Adipocyte (in vitro differentiated cells): ENCODE data around the gene PLK5.
"Not testable (repeated sequence)": the region's sequence is repeated elsewhere in the genome, so short reads cannot be mapped to it uniquely, and the experiment has no call there.

ENCODE experiments used
- DNase-seq: peaks from one replicate; pipeline ENCODE4 v3.0.0-alpha.2; 2015; ENCODE audit warnings: low read depth
- H3K27me3 ChIP-seq: replicated peaks from 2 replicates; pipeline ENCODE4 v1.7.0; 2013; ENCODE audit warnings: mild to moderate bottlenecking, low read length, moderate library complexity; ENCODE audit not compliant: control insufficient read depth, insufficient read depth
- H3K36me3 ChIP-seq: 2 replicates; pipeline ENCODE4 v1.7.0; 2013; ENCODE audit warnings: low read length, mild to moderate bottlenecking, moderate library complexity; ENCODE audit not compliant: control insufficient read depth, insufficient read depth, severe bottlenecking
- H3K4me1 ChIP-seq: 2 replicates; pipeline ENCODE4 v1.7.0; 2013; ENCODE audit warnings: mild to moderate bottlenecking, low read length, moderate library complexity; ENCODE audit not compliant: control insufficient read depth, insufficient read depth
- H3K4me3 ChIP-seq: 2 replicates; pipeline ENCODE4 v1.7.0; 2013; ENCODE audit warnings: mild to moderate bottlenecking, low read length, moderate library complexity
- H3K9ac ChIP-seq: 2 replicates; pipeline ENCODE4 v1.7.0; 2013; ENCODE audit warnings: mild to moderate bottlenecking, low read length, moderate library complexity
- H3K9me3 ChIP-seq: 2 replicates; pipeline ENCODE4 v1.7.0; 2013; ENCODE audit warnings: mild to moderate bottlenecking, low read length, moderate library complexity; ENCODE audit not compliant: control insufficient read depth

Gene PLK5

DNA sequence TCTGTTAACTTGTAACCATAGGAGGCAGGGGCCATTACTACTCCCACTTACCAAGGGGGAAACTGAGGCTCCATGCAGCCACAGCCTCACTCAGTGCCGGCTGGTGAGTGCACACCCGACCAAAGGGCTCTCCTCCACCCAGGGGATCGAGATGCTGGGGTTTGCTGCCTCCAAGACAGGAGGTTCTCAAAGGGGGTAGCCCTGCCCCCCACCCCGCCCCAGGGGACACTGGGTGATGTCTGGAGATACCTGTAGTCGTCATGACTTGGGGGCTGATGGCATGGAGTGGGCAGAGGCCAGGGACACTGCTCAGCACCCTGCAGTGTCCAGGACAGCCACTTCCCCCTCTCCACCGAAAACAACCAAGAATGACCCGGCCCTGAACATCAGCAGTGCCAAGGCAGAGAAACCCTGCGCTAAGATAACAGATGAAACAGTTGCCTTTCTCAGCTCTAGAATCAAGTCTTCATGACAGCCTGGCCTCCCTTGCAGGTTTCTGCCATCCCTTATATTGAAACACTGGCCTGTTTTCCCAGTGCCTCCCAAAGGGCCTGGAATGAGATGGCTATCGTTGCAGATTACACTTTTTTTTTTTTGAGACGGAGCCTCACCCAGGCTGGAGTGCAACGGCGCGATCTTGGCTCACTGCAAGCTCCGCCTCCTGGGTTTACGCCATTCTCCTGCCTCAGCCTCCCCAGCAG, 29.6 kb upstream of the PLK5 start:
- peaks cover 19% of the 10 kb centered on the region for H3K4me1 ChIP-seq
- H3K36me3 ChIP-seq: no peaks in the 10 kb centered on the region
- no peaks in the 10 kb centered on the region for H3K9me3 ChIP-seq
- H3K9ac ChIP-seq: no peak overlapping the region
- peaks cover 23% of the 10 kb centered on the region for H3K27me3 ChIP-seq
- H3K4me3 ChIP-seq: no peak overlapping the region
- DNase-seq: no peak

DNA sequence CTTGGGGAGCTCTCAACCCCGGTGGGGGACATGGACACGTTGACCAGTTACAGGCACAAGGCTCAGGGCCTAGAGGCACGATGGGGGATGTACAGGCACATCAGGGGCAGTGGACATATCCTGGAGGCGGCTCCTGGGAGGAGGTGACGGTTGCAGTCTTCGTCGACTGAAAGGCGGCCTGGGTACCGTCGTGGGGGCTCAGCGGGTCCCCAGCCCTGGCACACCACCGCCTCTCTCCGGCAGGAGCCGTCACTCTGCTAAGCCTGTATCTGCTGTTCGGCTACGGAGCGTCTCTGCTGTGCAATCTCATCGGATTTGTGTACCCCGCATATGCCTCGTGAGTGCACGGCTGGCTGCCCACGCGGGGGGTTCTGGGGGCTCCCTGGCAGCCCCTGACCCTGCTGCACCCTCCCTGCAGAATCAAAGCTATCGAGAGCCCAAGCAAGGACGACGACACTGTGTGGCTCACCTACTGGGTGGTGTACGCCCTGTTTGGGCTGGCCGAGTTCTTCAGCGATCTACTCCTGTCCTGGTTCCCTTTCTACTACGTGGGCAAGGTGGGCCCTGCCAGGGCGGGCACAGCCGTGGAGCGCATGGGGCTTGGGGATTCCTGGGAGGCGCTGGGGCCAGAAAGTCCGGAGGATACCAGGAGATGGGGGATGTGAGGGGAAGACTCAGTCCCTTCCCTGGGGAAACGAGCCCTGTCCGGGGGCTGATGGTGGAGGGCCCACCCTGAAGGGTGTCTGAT, 28.7 kb upstream of the PLK5 start:
- no peak for DNase-seq

DNA sequence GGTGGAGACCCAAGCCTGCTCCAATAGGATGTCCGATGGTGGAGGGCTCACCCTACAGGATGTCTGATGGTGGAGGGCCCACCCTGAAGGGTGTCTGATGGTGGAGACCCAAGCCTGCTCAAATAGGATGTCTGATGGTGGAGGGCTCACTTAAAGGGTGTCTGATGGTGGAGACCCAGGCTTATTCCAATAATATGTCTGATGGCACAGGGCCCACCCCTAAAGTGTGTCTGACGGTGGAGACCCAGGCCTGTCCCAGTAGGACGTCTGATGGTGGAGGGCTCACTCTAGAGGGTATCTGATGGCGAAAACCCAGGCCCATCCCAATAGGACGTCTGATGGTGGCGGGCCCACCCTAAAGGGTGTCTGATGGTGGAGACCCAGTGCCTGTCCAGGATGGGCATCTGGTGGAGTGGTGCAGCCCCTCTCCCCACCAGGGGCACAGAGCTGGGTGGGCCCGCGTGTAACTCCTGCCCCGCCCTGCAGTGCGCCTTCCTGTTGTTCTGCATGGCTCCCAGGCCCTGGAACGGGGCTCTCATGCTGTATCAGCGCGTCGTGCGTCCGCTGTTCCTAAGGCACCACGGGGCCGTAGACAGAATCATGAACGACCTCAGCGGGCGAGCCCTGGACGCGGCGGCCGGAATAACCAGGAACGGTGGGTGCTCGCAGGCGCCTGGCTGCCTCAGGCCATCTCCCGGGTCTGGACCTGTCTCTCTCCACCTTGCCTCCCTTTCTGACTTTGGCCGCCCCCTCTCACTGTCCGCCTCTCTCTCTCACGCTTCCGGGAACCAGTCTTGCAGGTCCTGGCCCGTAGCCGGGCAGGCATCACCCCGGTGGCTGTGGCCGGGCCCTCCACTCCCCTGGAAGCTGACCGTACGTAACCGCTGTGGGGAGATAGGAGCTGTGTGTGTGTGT, 27.8 kb upstream of the PLK5 start:
- H3K4me3 ChIP-seq: no peak overlapping the region
- H3K27me3 ChIP-seq: peaks cover 23% of the 10 kb centered on the region
- peaks cover 19% of the 10 kb centered on the region for H3K4me1 ChIP-seq
- H3K9ac ChIP-seq: no peak overlapping the region
- H3K36me3 ChIP-seq: no peaks in the 10 kb centered on the region
- H3K9me3 ChIP-seq: no peaks in the 10 kb centered on the region
- no peak for DNase-seq

More for the DNA sequence above, 28.7 kb upstream of the PLK5 start:
- H3K4me1 ChIP-seq: peaks cover 19% of the 10 kb centered on the region
- no peaks in the 10 kb centered on the region for H3K9me3 ChIP-seq
- peaks cover 23% of the 10 kb centered on the region for H3K27me3 ChIP-seq
- H3K4me3 ChIP-seq: no peak overlapping the region
- H3K36me3 ChIP-seq: no peaks in the 10 kb centered on the region
- H3K9ac ChIP-seq: no peak overlapping the region

DNA sequence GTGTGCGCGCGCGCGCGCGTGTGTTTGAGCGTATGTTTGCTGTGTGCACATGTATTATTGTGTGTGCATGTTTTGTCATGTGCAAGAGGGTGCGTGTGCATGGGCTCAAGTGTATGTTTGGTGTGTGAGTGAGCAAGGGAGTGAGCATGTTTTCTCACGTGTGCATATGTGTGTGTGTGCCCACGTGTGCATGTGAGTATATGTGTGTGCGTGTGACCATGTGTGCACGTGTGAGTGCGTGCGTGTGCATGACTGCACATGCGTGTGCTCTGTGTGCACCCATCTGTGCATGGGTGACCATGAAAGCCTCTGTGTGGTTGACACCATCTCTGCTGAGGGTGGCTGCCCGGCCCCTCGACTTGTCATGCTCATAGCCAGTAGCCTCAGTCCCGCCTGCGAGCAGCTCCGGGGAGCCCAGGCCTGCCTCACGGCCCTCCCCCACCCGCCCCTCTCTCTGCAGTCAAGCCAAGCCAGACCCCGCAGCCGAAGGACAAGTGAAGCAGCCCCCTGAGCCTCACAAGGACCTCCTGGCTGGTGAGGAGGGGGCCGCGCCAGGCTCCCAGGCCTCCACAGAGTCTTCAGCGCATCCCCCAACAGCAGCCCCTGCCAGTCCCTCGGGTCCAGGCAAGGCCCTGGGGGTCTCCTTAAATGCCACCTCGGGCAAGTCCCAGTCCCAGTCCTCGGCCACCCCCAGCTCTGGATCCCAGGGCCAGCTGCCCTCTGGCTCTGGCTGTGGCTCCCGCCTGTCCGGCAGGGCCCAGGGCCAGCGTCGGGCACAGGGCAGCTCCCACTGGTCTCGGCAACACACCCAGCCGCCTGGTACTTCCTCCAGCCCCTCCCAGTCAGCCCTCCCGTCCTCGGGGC, 26.9 kb upstream of the PLK5 start:
- H3K4me3 ChIP-seq: no peak overlapping the region
- H3K36me3 ChIP-seq: no peaks in the 10 kb centered on the region
- H3K9ac ChIP-seq: no peak overlapping the region
- peaks cover 15% of the 10 kb centered on the region for H3K4me1 ChIP-seq
- DNase-seq: no peak
- peaks cover 18% of the 10 kb centered on the region for H3K27me3 ChIP-seq
- no peaks in the 10 kb centered on the region for H3K9me3 ChIP-seq

DNA sequence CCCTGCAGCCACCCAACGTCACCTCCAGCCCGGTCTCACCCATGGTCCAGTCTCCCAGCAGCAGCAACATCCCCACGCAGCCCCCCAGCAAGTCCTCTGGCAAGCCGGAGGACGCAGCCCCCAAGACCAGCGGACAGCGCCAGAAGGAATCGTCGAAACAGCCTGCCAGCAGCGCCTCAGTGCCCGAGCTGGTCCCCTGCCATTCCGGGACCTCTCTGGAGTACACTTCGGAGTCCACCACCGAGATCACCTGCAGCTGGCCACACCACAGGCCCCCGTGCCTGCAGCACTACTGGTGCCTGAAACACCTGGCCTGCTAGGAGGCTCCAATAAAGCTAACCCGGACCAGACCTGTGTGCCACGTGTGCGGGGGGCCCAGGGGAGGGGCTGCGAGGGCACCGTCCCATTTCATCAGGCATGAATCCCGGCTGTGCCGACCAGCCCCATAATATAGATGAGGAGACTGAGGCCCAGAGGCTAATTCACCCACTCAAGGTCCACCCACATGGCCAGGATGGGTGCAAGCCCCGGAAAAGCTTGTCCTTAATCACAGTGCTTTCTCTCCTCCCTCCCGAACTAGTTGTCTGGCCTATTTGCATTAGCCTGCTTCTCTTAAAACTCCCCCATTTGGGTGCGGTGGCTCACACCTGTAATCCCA, 26.2 kb upstream of the PLK5 start:
- no peaks in the 10 kb centered on the region for H3K9me3 ChIP-seq
- H3K9ac ChIP-seq: no peak overlapping the region
- DNase-seq: no peak
- H3K27me3 ChIP-seq: peaks cover 20% of the 10 kb centered on the region
- H3K4me1 ChIP-seq: peaks cover 14% of the 10 kb centered on the region
- no peak overlapping the region for H3K4me3 ChIP-seq
- no peaks in the 10 kb centered on the region for H3K36me3 ChIP-seq

DNA sequence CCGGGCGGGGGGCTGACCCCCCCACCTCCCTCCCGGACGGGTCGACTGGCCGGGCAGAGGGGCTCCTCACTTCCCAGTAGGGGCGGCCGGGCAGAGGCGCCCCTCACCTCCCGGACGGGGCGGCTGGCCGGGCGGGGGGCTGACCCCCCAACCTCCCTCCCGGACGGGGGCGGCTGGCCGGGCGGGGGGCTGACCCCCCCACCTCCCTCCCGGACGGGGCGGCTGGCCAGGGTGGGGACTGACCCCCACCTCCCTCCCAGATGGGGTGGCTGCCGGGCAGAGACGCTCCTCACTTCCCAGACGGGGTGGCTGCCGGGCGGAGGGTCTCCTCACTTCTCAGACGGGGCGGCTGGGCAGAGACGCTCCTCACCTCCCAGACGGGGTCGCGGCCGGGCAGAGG, 24.6 kb upstream of the PLK5 start:
- H3K9me3 ChIP-seq, H3K36me3 ChIP-seq, H3K9ac ChIP-seq, DNase-seq, H3K4me1 ChIP-seq, H3K4me3 ChIP-seq: not testable (repeated sequence)
- H3K27me3 ChIP-seq: peaks cover 34% of the 10 kb centered on the region

DNA sequence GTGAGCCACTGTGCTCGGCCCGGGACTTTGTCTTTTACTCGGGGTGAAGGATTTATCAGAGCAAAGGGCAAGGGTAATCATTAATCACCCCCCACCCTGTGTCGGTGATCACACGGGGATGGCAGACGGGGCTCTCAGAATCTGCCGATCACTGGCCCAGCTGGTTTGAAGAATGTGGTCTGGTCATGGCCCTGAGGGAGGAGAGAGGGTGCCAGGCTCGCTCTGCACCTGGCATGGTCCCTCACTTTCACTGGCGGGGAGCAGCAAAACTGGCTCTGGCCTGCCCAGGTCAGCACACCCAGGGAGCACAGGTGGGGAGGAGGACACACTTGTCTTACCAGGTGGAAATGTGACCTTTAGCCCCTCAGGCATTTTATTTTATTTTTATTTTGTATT, 22.7 kb upstream of the PLK5 start:
- H3K4me3 ChIP-seq: no peak overlapping the region
- H3K4me1 ChIP-seq: peaks cover 4% of the 10 kb centered on the region
- H3K27me3 ChIP-seq: peaks cover 26% of the 10 kb centered on the region
- no peak for DNase-seq
- H3K9ac ChIP-seq: no peak overlapping the region
- no peaks in the 10 kb centered on the region for H3K9me3 ChIP-seq
- no peaks in the 10 kb centered on the region for H3K36me3 ChIP-seq

DNA sequence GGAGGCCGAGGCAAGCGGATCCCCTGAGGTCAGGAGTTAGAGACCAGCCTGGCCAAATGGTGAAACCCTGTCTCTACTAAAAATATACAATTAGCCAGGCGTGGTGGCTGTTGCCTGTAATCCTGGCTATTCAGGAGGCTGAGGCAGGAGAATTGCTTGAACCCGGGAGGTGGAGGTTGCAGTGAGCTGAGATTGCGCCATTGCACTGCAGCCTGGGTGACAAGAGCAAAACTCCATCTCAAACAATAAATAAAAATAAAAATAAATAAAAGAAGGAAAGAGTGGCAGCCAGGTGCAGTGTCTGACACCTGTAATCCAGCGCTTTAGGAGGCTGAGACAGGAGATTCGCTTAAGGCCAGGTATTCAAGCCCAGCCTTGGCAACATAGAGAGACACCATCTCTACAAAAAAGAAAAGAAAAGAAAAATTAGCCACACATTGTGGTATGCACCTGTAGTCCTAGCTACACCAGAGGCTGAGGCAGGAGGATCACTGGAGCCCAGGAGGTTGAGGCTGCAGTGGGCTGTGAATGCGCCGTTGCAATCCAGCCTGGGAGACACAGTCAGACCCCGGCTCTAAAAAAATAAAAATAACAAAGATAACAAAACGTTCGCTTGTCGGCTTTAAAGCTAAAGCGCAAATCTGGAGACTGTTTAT, 21.3 kb upstream of the PLK5 start:
- Histone ChIP-seq H3K9ac (no peak overlapping the region), H3K9me3 (no peaks in the 10 kb centered on the region), H3K4me3 (no peak overlapping the region), H3K27me3 (peaks cover 23% of the 10 kb centered on the region), H3K36me3 (no peaks in the 10 kb centered on the region), H3K4me1 (peaks cover 4% of the 10 kb centered on the region)
- no peak for DNase-seq

DNA sequence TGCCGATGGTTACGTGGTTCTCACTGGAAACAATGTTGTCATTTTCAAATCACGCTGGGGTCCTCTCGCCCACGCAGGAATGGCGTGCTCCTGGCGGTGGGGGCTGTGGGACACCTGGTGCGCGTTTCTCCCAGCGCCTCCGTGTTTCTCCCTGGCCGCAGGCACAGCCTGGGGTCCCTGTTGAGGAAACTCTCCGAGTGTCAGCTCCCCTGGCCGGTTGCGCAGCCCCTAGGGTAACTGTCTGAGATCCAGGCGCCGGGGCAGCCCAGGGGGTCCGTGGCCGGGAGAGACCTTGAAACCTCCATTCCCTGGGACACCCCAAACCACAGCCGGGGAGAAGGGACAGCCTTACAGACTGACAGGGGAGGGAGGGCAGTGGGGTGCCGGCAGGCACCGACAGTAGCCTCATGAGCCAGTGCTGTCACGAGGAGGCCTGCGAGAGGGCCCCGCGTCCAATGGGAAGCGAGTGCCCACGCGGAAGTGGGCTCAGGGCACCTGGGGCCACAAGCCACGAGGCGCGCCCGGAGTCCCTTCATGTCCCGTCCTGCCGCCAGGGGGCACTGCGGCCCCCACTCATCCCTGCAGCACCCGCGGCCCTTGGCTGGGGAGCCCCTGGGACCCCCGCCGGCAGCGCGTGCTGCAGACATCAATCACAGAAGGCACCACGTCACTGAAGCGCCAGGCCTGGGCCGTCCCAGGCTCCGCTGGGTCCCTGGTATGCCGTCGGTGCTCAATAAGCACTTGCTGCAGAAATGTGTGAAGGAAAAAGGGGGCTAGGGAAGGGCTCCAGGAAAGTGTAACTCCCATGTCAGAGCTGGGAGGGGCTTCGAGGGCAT, 20.6 kb upstream of the PLK5 start:
- Histone ChIP-seq H3K4me3 (no peak overlapping the region), H3K27me3 (peaks cover 23% of the 10 kb centered on the region), H3K4me1 (peaks cover 4% of the 10 kb centered on the region), H3K36me3 (no peaks in the 10 kb centered on the region), H3K9me3 (no peaks in the 10 kb centered on the region), H3K9ac (no peak overlapping the region)
- DNase-seq: peak; percentile 79
